ENCODE data around the gene TMPRSS4.

DNA sequence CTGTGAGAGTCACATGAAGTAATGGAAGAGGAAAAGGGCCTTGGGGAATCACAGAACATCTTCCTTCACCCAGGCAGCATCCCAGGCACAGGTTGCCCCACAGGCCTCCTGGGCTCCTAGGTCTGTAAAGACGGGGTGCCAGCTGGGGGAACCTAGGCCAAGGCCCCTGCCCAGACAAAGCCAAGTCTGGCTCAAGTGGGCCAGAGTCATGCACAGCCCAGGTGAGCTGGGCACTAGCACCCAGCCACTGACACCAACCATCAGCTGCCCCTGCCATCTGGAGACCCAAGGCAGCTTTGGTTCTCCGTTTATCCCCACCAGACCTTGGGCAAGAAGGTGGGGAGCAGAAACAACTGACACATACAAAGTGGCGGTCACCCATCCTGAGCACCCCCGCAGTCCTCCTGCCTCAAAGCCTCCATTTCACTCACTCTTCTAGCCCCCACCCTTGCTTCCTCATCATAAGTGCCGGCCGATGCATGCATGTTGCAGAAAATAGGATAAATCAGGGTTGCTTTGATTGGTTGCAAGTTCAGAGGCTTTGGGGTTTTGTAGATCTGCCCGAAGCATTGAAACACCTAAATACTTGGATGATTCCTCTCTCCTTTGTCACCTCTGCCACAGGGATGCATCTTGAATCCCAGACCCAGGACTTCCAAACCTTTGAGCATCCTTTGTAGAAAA is 26.5 kb upstream of the TMPRSS4 start:
- no peak for TF ChIP-seq CTCF (conservative IDR thresholded peaks at IDR 0.05; ENCODE audit: low read depth in 2 of 2)
- TF ChIP-seq POLR2AphosphoS5 (IDR thresholded peaks at IDR 0.05; ENCODE audit: low read depth): no peak
- no peak for TF ChIP-seq EZH2 (IDR thresholded peaks at IDR 0.05; ENCODE audit: low read depth, unreplicated experiment)
